OCI-LY3 (cell line): ENCODE data around the gene KISS1.

Experiments
- H2AFZ ChIP-seq: fragments of 200-600, 300-600 bp; shearing (Covaris generic); 2 replicates; pipeline ENCODE4 v1.6.0; 2014; ENCODE audit warnings: antibody characterized with exemption, low read depth, low read length
- H3K27ac ChIP-seq: fragments of 200-600, 300-600 bp; sonication (generic); 2 replicates; pipeline ENCODE4 v1.5.1; 2014; ENCODE audit warnings: mild to moderate bottlenecking, low read length, moderate library complexity, mixed read lengths
- H3K27me3 ChIP-seq: fragments of 200-600, 300-600 bp; sonication (generic); 2 replicates; pipeline ENCODE4 v1.6.1; 2014; ENCODE audit warnings: low read depth, low read length, mixed read lengths
- H3K36me3 ChIP-seq: fragments of 200-600, 300-600 bp; sonication (generic); replicated peaks from 2 replicates; pipeline ENCODE3; 2014; ENCODE audit warnings: low read depth, low read length, mixed read lengths
- H3K4me1 ChIP-seq: fragments of 300-600, 200-600 bp; sonication (generic); 2 replicates; pipeline ENCODE4 v1.6.1; 2014; ENCODE audit warnings: low read length, mixed read lengths
- H3K4me2 ChIP-seq: fragments of 200-600, 300-600 bp; sonication (generic); 2 replicates; pipeline ENCODE4 v1.6.1; 2014; ENCODE audit warnings: low read length, mixed read lengths
- H3K4me3 ChIP-seq: fragments of 300-600, 200-600 bp; sonication (generic); 2 replicates; pipeline ENCODE4 v1.5.1; 2014; ENCODE audit warnings: antibody characterized with exemption, mild to moderate bottlenecking, low read length, moderate library complexity
- H3K79me2 ChIP-seq: fragments of 300-600, 200-600 bp; shearing (Covaris generic); 2 replicates; pipeline ENCODE4 v1.6.1; 2014; ENCODE audit warnings: mild to moderate bottlenecking, low read length, mixed read lengths
- H3K9ac ChIP-seq: fragments of 300-600, 200-600 bp; shearing (Covaris generic); 2 replicates; pipeline ENCODE4 v1.6.0; 2014; ENCODE audit warnings: mild to moderate bottlenecking, low read length, moderate library complexity
- H3K9me3 ChIP-seq: fragments of 200-600, 300-600 bp; shearing (Covaris generic); 2 replicates; pipeline ENCODE4 v1.6.1; 2014; ENCODE audit warnings: low read length, mixed read lengths; ENCODE audit not compliant: insufficient read depth
- H4K20me1 ChIP-seq: fragments of 200-600, 300-600 bp; sonication (generic); 2 replicates; pipeline ENCODE4 v1.6.1; 2016; ENCODE audit warnings: low read length, mixed read lengths; ENCODE audit not compliant: insufficient read depth
- CTCF ChIP-seq: fragments of 200-600, 300-600 bp; sonication (generic); IDR thresholded peaks from 2 replicates; pipeline ENCODE4 v1.5.1; 2014; ENCODE audit warnings: antibody characterized with exemption, low read length, low read depth
- EZH2phosphoT487 ChIP-seq: fragments of 200-600 bp; shearing (Covaris generic); IDR thresholded peaks from 2 replicates; pipeline ENCODE4 v1.6.1; 2018; ENCODE audit warnings: antibody characterized with exemption, mixed run types, low read depth

KISS1 gene

GRCh38 chr1:204225841-204226735, 29.8 kb upstream of the KISS1 start:
- Histone ChIP-seq H3K4me2 (no peak overlapping the region), H3K4me3 (no peak overlapping the region)

DNA sequence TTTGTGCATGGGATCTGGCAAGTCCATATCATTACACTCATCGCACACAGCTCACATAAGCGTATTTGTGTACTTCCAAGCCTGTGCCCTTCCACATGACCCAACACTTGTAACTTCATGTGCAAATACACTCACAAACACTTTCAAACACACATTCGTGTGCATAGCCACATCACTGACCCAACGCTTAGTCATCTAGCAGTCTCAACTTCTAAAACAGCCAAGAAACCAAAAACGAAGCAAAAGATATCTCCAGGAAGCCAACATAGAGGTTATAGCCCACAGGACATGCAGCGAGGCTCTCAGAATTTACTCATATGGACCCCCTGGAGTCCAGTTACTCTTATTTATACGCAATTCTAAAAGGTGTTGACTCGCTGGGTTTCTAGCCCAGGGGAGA, 28.4 kb upstream of the KISS1 start:
- Histone ChIP-seq H3K9me3 (no peaks in the 10 kb centered on the region), H3K27me3 (peaks cover 8% of the 10 kb centered on the region; the same call in 1 of the 2 replicates), H3K4me2 (no peak overlapping the region), H2AFZ (no peak overlapping the region), H3K79me2 (no peaks in the 10 kb centered on the region), H3K4me1 (no peaks in the 10 kb centered on the region), H3K9ac (no peak overlapping the region), H4K20me1 (no peaks in the 10 kb centered on the region), H3K36me3 (no peaks in the 10 kb centered on the region), H3K27ac (no peak overlapping the region), H3K4me3 (no peak overlapping the region)
- no peak for TF ChIP-seq CTCF
- no peak for TF ChIP-seq EZH2phosphoT487

More at GRCh38 chr1:204225841-204226735, 29.8 kb upstream of the KISS1 start:
- Histone ChIP-seq H3K27ac (no peak overlapping the region), H4K20me1 (no peaks in the 10 kb centered on the region), H3K9ac (no peak overlapping the region), H3K4me1 (no peaks in the 10 kb centered on the region), H3K36me3 (no peaks in the 10 kb centered on the region), H3K27me3 (peaks cover 8% of the 10 kb centered on the region; the same call in 1 of the 2 replicates), H3K79me2 (no peaks in the 10 kb centered on the region), H2AFZ (no peak overlapping the region), H3K9me3 (no peaks in the 10 kb centered on the region)
- TF ChIP-seq CTCF (no peak), EZH2phosphoT487 (no peak)

DNA sequence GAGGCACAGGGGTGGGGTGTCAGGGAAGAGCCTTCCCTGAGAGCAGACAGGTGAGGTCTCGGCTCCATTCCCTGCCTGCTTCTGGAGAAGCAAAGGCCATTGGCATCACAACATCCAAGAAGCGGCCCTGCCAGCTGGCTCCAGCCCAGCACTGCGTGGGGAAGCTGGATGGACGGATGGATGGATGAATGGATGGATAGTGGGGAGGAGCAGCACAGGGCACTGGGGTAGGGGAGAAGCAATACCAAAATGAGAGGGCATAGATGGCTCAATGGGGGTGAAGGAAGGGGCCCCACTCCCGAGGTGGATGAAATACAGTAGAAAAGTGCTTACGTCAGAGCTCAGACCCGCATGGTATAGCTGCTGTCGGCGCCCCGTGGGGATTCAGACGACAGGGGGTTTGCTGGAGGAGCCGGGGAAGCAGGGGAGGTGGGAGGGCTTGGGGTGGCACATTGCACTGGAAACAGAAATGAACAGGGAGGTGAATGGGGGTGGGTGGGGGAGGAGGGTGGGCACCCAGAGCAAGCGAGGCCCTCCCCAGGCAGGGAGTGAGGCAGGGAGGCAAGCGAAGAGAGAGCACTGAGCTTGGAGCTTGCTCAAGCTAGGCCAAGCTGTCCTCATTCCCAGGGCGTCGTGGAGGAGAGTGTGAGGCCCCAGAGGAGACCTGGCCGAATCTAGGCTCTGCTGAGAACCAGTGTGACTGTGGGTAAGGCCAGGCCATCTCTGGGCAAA, 27.0 kb upstream of the KISS1 start:
- Histone ChIP-seq H2AFZ (no peak overlapping the region), H3K36me3 (no peaks in the 10 kb centered on the region), H3K27ac (no peak overlapping the region), H3K79me2 (no peaks in the 10 kb centered on the region), H3K4me2 (no peak overlapping the region), H3K4me3 (no peak overlapping the region), H3K4me1 (no peaks in the 10 kb centered on the region), H3K9ac (no peak overlapping the region), H3K27me3 (peaks cover 13% of the 10 kb centered on the region; the same call in 1 of the 2 replicates), H3K9me3 (no peaks in the 10 kb centered on the region), H4K20me1 (no peaks in the 10 kb centered on the region)
- TF ChIP-seq CTCF (no peak), EZH2phosphoT487 (no peak)

GRCh38 chr1:204222764-204223055, 26.4 kb upstream of the KISS1 start:
- Histone ChIP-seq H3K4me1 (no peaks in the 10 kb centered on the region), H3K9me3 (no peaks in the 10 kb centered on the region), H3K79me2 (no peaks in the 10 kb centered on the region), H2AFZ (no peak overlapping the region), H3K4me3 (no peak overlapping the region), H3K27me3 (peaks cover 19% of the 10 kb centered on the region), H3K36me3 (no peaks in the 10 kb centered on the region), H3K4me2 (no peak overlapping the region), H3K27ac (no peak overlapping the region), H4K20me1 (no peaks in the 10 kb centered on the region), H3K9ac (no peak overlapping the region)
- TF ChIP-seq EZH2phosphoT487 (no peak), CTCF (no peak)
